Measurements from ENCODE around the gene IL25. TPM values are rescaled to one million over a fixed set of nuclear protein-coding genes. Genes with fewer than 3 reads are reported as not detected.
"Not testable (repeated sequence)": the region's sequence is repeated elsewhere in the genome, so short reads cannot be mapped to it uniquely, and the experiment has no call there.

Gene IL25
- polyA plus RNA-seq, 2 of the 4 experiments (the other 2 are of a cell fraction): not detected

GRCh38 chr14:23385642-23386265 is 13.1 kb downstream of the IL25 start:
- ChIA-PET CTCF (interaction anchor here (1.2 to 5.6 kb wide), 3 partner anchors 8 to 26 kb away, joined by 3 to 30 read pairs (median 4); partner anchors contain the start of gene IL25), POLR2A (no interaction called here)
- no peak overlapping the region for H3K4me2 ChIP-seq
- ATAC-seq (no peak), FAIRE-seq (no peak), DNase-seq (ENCODE audit: low read depth in 1 of 2, low spot score in 1 of 2) (no peak)
- TF ChIP-seq HDAC2 (IDR thresholded peaks at IDR 0.05) (no peak), TFCP2L1 (CRISPR knock-in tag; IDR thresholded peaks at IDR 0.05) (no peak), CHD2 (IDR thresholded peaks at IDR 0.05; ENCODE audit: low read length, partially characterized antibody) (no peak), HOXA7 (CRISPR knock-in tag; IDR thresholded peaks at IDR 0.05) (no peak), CHD4 (IDR thresholded peaks at IDR 0.05; ENCODE audit: borderline replicate concordance) (no peak), POLR2AphosphoS2 (conservative IDR thresholded peaks at IDR 0.05; ENCODE audit: low read length) (no peak), MYC (IDR thresholded peaks at IDR 0.05; ENCODE audit: borderline replicate concordance, low read length) (no peak), BCL3 (IDR thresholded peaks at IDR 0.05) (no peak), CEBPB (IDR thresholded peaks at IDR 0.05) (no peak)
- no peaks in the 10 kb centered on the region for H3K4me1 ChIP-seq
- 85% methylated on average over 16 of the region's 18 CpGs for WGBS (ENCODE audit: missing lambda C conversion rate)
- H3K4me3 ChIP-seq: no peak overlapping the region
- no peak overlapping the region for H3K27ac ChIP-seq
- no peaks in the 10 kb centered on the region for H3K9me3 ChIP-seq

GRCh38 chr14:23386266-23386657 is 13.7 kb downstream of the IL25 start:
- H3K9me3 ChIP-seq; H3K4me1 ChIP-seq; ATAC-seq; H3K27ac ChIP-seq; H3K4me2 ChIP-seq; DNase-seq (ENCODE audit: low read depth in 1 of 2, low spot score in 1 of 2); H3K4me3 ChIP-seq; POLR2A ChIA-PET; FAIRE-seq: not testable (repeated sequence)
- WGBS (ENCODE audit: missing lambda C conversion rate): 56% methylated on average over 13 of the region's 17 CpGs
- CTCF ChIA-PET: interaction anchor here (1.2 to 5.6 kb wide), 2 partner anchors 9 to 13 kb away, joined by 4 to 30 read pairs; partner anchors contain the start of gene IL25

GRCh38 chr14:23386999-23387398 is 14.4 kb downstream of the IL25 start:
- no peak for FAIRE-seq
- CTCF ChIA-PET: interaction anchor here (0.6 to 5.6 kb wide), 2 partner anchors 14 to 95 kb away, joined by 3 to 30 read pairs; partner anchors contain the start of gene IL25
- POLR2A ChIA-PET: no interaction called here
- no peak for ATAC-seq
- Histone ChIP-seq H3K4me1 (no peaks in the 10 kb centered on the region), H3K27ac (no peak overlapping the region), H3K4me3 (no peak overlapping the region), H3K4me2 (no peak overlapping the region), H3K9me3 (no peaks in the 10 kb centered on the region)
- 45% methylated on average over 1 of the region's 1 CpG for whole genome bisulfite sequencing (ENCODE audit: missing lambda C conversion rate)
- TF ChIP-seq RARB (CRISPR knock-in tag; IDR thresholded peaks at IDR 0.05) (no peak), E2F6 (IDR thresholded peaks at IDR 0.05; ENCODE audit: borderline replicate concordance, low read depth) (no peak), CBX8 (IDR thresholded peaks at IDR 0.05) (no peak), ZC3H11A (IDR thresholded peaks at IDR 0.05) (no peak), MAX (IDR thresholded peaks at IDR 0.05) (no peak), BCL3 (IDR thresholded peaks at IDR 0.05) (no peak), NPAS2 (CRISPR knock-in tag; IDR thresholded peaks at IDR 0.05; ENCODE audit: borderline replicate concordance) (no peak), CTCF (IDR thresholded peaks at IDR 0.05) (no peak), FOXS1 (CRISPR knock-in tag; IDR thresholded peaks at IDR 0.05) (no peak), JUNB (IDR thresholded peaks at IDR 0.05) (no peak), TFCP2L1 (CRISPR knock-in tag; IDR thresholded peaks at IDR 0.05) (no peak), PHF8 (IDR thresholded peaks at IDR 0.05; ENCODE audit: borderline replicate concordance, low read depth) (no peak), ESRRA (IDR thresholded peaks at IDR 0.05; ENCODE audit: borderline replicate concordance, low read length) (no peak), HDAC2 (IDR thresholded peaks at IDR 0.05) (no peak)
- DNase-seq (ENCODE audit: low read depth in 1 of 2, low spot score in 1 of 2): no peak

All from A549 (cell line).